Muscle of leg (tissue), 11 donors: Measurements from ENCODE around the gene ADAMTS5. TPM values are rescaled to one million over a fixed set of nuclear protein-coding genes. Genes with fewer than 3 reads are reported as not detected.

Experiments
- DNase-seq: peaks from one replicate; pipeline ENCODE4 v3.0.0; 2013
- H3K27ac ChIP-seq: one replicate; pipeline ENCODE4 v1.5.1; 2013; ENCODE audit warnings: mild to moderate bottlenecking, low read length, control low read depth
- H3K27me3 ChIP-seq: one replicate; pipeline ENCODE4 v1.6.1; 2013; ENCODE audit warnings: low read length; ENCODE audit not compliant: control insufficient read depth, insufficient read depth
- H3K36me3 ChIP-seq: one replicate; pipeline ENCODE4 v1.6.1; 2013; ENCODE audit warnings: low read length; ENCODE audit not compliant: control insufficient read depth, insufficient read depth
- H3K4me1 ChIP-seq: one replicate; pipeline ENCODE4 v1.6.1; 2013; ENCODE audit warnings: low read length; ENCODE audit not compliant: control insufficient read depth, insufficient read depth
- H3K4me3 ChIP-seq: one replicate; pipeline ENCODE4 v1.5.1; 2013; ENCODE audit warnings: low read length, control low read depth
- H3K9me3 ChIP-seq: replicated peaks from 2 replicates; pipeline ENCODE4 v1.6.1; 2013; ENCODE audit warnings: low read depth, low read length; ENCODE audit not compliant: control insufficient read depth
- WGBS: methylation state at CpG from one replicate; pipeline ENCODE4 v1.1.5; 2013; ENCODE audit warnings: missing lambda C conversion rate; ENCODE audit not compliant: insufficient coverage; 5-methylcytosine and 5-hydroxymethylcytosine counted together
- polyA plus RNA-seq, 8 donors: library from polyadenylated mRNA; unstranded; fragments of 120-200 nt; gene quantifications; one replicate each; pipeline versions ENCODE4 v1.2.1 to v1.2.3, GENCODE V29; 2013; ENCODE audit warnings: inconsistent platforms in 1 of 8, low replicate concordance in 1 of 8; ENCODE audit not compliant: insufficient read length in 8 of 8, insufficient read depth in 1 of 8
- total RNA-seq: library from RNA; stranded (reverse); fragments of 120-200 nt; gene quantifications from one replicate; pipeline ENCODE4 v1.2.4, GENCODE V29; 2013

Gene ADAMTS5
- total and polyA plus RNA-seq, 9 donors = 9.4 to 21.3 (median 13.4) TPM

- no peak for DNase-seq
- H3K4me1 ChIP-seq = peaks cover 12% of the 10 kb centered on the region
- no peaks in the 10 kb centered on the region for H3K9me3 ChIP-seq
- 0% methylated on average over 18 of the region's 24 CpGs for WGBS
- H3K27me3 ChIP-seq = peaks cover 20% of the 10 kb centered on the region
- H3K4me3 ChIP-seq = peak overlapping the region; percentile 89
- H3K36me3 ChIP-seq = no peaks in the 10 kb centered on the region
- peak overlapping the region; percentile 96 for H3K27ac ChIP-seq
These were observed 233 bp downstream of the ADAMTS5 start for GRCh38 chr21:26966649-26967061.

DNA sequence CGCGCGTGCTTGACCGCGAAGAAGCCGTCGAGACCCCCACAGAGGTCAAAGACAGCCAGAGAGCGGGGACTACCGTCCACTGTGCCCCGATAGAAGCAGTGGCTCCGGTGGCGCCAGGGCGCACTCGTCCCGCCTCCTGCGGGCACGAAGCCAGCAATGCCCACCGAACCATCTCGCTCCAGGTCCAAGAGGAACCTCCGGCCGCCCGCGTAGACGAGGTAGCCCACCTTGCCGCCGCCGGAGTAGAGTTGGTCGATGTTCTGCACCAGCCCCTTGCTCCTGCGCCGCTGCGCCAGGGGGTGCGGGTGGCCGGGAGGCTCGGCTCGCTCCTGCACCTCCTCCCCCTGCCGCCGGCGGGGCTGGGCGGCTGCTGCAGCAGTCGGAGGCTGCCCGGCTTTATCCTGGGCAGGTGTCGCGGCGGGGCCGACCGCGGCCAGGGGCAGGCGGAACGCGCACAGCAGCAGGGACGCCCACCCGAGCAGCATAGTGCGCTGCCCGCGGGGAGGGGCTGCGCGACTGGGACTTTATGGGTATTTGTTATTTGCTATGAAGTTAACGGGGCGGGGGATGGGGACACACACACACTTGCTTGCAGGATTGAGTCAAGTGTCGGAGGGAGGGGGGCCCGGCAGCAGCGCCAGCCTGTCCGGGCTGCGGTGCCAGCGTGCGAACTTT is 844 bp downstream of the ADAMTS5 start:
- peaks cover 15% of the 10 kb centered on the region for H3K4me1 ChIP-seq
- WGBS = under 1% methylated on average over 60 of the region's 66 CpGs
- peak; percentile 84 for DNase-seq
- H3K27me3 ChIP-seq = peaks cover 20% of the 10 kb centered on the region
- no peaks in the 10 kb centered on the region for H3K9me3 ChIP-seq
- peak overlapping the region; percentile 89 for H3K4me3 ChIP-seq
- H3K27ac ChIP-seq = peak overlapping the region; percentile 96
- no peaks in the 10 kb centered on the region for H3K36me3 ChIP-seq

DNA sequence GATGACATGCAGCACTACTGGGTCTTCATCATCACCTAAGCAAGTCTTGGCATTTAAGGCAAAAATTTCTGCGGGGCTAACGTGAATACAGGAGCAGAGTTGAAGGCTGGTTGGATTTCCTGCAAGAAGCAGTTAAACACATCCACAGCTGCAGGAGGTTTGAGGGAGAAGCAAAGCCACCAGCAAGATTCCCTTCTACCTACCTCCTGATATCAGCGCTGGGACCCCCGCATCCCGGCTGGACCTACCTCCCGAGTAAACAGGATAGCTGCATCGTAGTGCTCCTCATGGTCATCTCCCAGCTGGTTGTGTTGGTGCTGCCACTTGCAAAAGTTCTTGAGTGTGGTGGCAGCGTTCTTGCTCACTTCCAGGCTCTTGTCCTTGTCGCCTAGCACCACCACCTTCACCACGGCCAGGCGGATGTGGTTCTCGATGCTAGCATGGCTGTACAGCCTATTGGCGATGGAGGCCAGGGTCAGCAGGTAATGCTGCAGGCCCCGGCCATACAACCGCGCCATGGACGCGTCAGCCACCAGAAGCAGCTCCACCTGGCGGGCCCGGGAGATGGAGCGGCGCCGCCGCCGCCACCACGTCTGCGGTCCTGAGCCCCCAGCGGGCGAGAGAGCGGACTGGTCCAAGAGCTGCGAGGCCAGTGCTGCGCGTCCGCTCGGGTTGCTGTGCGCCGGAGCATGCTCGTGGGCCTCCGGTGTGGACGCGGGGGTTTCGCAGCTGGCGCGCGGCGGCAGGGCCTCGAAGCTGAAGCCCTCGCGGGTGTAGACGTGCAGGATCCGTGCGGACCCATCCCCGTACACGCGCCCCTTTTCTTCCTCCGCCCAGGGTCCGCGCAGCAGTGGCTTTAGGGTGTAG is 1.6 kb downstream of the ADAMTS5 start:
- H3K27ac ChIP-seq = peak overlapping the region; percentile 96
- WGBS = 7% methylated on average over 53 of the region's 58 CpGs

GRCh38 chr21:26964170-26964778 is 2.6 kb downstream of the ADAMTS5 start:
- whole genome bisulfite sequencing = 17% methylated on average over 8 of the region's 14 CpGs
- Histone ChIP-seq H3K27me3 (peaks cover 20% of the 10 kb centered on the region), H3K9me3 (no peaks in the 10 kb centered on the region), H3K36me3 (peaks cover 4% of the 10 kb centered on the region), H3K4me3 (peak overlapping the region; percentile 89), H3K27ac (peak overlapping the region; percentile 96), H3K4me1 (peaks cover 19% of the 10 kb centered on the region)
- DNase-seq = peak; percentile 96

More for the DNA sequence above, 1.6 kb downstream of the ADAMTS5 start:
- H3K9me3 ChIP-seq = no peaks in the 10 kb centered on the region
- peaks cover 15% of the 10 kb centered on the region for H3K4me1 ChIP-seq
- peak; percentile 85 for DNase-seq
- peak overlapping the region; percentile 89 for H3K4me3 ChIP-seq
- H3K27me3 ChIP-seq = peaks cover 20% of the 10 kb centered on the region
- peaks cover 3% of the 10 kb centered on the region for H3K36me3 ChIP-seq

- H3K4me3 ChIP-seq = peak overlapping the region; percentile 89
These were observed 4.2 kb downstream of the ADAMTS5 start for GRCh38 chr21:26962621-26963181.

DNA sequence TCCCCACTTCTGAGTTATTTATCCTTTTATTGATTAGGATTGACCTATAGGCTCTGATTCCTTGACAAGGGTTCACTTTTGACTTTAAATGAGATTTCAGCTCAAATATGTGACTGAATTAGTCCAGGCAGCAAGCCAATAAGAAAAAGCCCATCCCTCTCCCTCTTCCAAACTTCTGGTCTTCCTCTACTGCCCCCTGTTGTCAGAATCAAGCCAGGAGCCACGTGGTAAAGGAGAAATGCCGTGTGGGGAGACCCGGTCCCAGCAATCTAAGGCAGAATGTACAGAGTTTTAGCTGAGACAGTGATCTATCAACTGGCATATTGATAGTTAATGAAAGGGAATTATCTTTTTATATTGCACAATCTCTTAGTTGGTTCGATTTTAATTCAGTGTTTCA is 5.2 kb downstream of the ADAMTS5 start:
- H3K36me3 ChIP-seq = peaks cover 16% of the 10 kb centered on the region
- no peak overlapping the region for H3K27ac ChIP-seq
- H3K4me3 ChIP-seq = no peak overlapping the region
- peaks cover 10% of the 10 kb centered on the region for H3K27me3 ChIP-seq
- peak; percentile 70 for DNase-seq
- H3K4me1 ChIP-seq = peaks cover 19% of the 10 kb centered on the region
- H3K9me3 ChIP-seq = no peaks in the 10 kb centered on the region
- no CpG with 5 or more reads among the region's 4 CpGs for WGBS

More at GRCh38 chr21:26962621-26963181, 4.2 kb downstream of the ADAMTS5 start:
- WGBS = no CpG with 5 or more reads among the region's 3 CpGs
- Histone ChIP-seq H3K9me3 (no peaks in the 10 kb centered on the region), H3K27me3 (peaks cover 15% of the 10 kb centered on the region), H3K4me1 (peaks cover 19% of the 10 kb centered on the region), H3K27ac (peak overlapping the region; percentile 96), H3K36me3 (peaks cover 14% of the 10 kb centered on the region)
- DNase-seq = peak; percentile 77

DNA sequence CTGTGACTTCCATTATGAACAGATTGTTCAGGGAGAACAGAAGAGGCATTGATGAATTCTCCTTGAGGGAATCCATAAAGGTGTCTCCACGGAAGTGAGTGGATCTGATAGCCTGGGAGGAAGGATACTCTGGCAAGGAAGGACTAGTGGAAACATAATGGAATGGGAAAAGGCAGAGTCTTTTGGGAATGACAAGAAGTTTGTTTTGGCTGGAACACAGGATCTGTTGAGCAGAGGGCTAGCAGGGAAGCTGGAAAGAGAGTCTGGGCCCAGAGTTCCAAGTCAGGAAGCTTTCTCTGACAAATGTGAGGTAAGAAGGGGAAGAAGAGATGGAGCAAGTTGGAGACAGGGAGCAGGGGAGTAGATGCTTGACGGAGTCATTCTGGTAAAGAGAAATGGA is 8.1 kb downstream of the ADAMTS5 start:
- Histone ChIP-seq H3K4me1 (peaks cover 18% of the 10 kb centered on the region), H3K27me3 (no peaks in the 10 kb centered on the region), H3K36me3 (peaks cover 16% of the 10 kb centered on the region), H3K4me3 (no peak overlapping the region), H3K9me3 (no peaks in the 10 kb centered on the region), H3K27ac (no peak overlapping the region)
- peak; percentile 70 for DNase-seq
- 17% methylated on average over 2 of the region's 2 CpGs for WGBS

GRCh38 chr21:26956813-26957212 is 10.1 kb downstream of the ADAMTS5 start:
- DNase-seq = no peak
- no CpG with 5 or more reads among the region's 3 CpGs for WGBS
- Histone ChIP-seq H3K27ac (no peak overlapping the region), H3K36me3 (peaks cover 19% of the 10 kb centered on the region), H3K4me3 (no peak overlapping the region), H3K27me3 (no peaks in the 10 kb centered on the region), H3K4me1 (peaks cover 25% of the 10 kb centered on the region), H3K9me3 (no peaks in the 10 kb centered on the region)

GRCh38 chr21:26956216-26956615 is 10.7 kb downstream of the ADAMTS5 start:
- H3K27ac ChIP-seq = peak overlapping the region; percentile 56
- H3K4me1 ChIP-seq = peaks cover 20% of the 10 kb centered on the region
- peaks cover 19% of the 10 kb centered on the region for H3K36me3 ChIP-seq
- no peaks in the 10 kb centered on the region for H3K27me3 ChIP-seq
- no peak overlapping the region for H3K4me3 ChIP-seq
- no peaks in the 10 kb centered on the region for H3K9me3 ChIP-seq
- DNase-seq = no peak
